Skeletal muscle cell (primary cell): ENCODE results near the gene DUSP8.

Experiments used
- DNase-seq: peaks from one replicate; pipeline ENCODE4 v3.0.0-alpha.2; 2010; ENCODE audit warnings: low read depth
- H3K4me3 ChIP-seq: 2 replicates; pipeline ENCODE4 v1.5.1; 2011; ENCODE audit warnings: low read depth, mild to moderate bottlenecking, control low read depth, low read length, moderate library complexity

The DUSP8 gene

GRCh38 chr11:1507381-1508140 lies 64.5 kb downstream of the DUSP8 start:
- H3K4me3 ChIP-seq = no peak overlapping the region

GRCh38 chr11:1506981-1507380 lies 65.1 kb downstream of the DUSP8 start:
- no peak for DNase-seq
- H3K4me3 ChIP-seq = no peak overlapping the region

More at GRCh38 chr11:1507381-1508140, 64.5 kb downstream of the DUSP8 start:
- DNase-seq = no peak

- no peak for DNase-seq
- H3K4me3 ChIP-seq = no peak overlapping the region
These were observed 66.6 kb downstream of the DUSP8 start for GRCh38 chr11:1505480-1505879.

- DNase-seq = no peak
- H3K4me3 ChIP-seq = no peak overlapping the region
These were observed 67.3 kb downstream of the DUSP8 start for GRCh38 chr11:1504581-1505290.

GRCh38 chr11:1504138-1504537 lies 67.9 kb downstream of the DUSP8 start:
- DNase-seq = no peak

More at GRCh38 chr11:1504138-1504537, 67.9 kb downstream of the DUSP8 start:
- H3K4me3 ChIP-seq = no peak overlapping the region
